ENCODE measurements around the gene NHS.
"Not testable (repeated sequence)": the region's sequence is repeated elsewhere in the genome, so short reads cannot be mapped to it uniquely, and the experiment has no call there.

NHS gene

GRCh38 chrX:17440836-17441235 is 65.8 kb downstream of the NHS start:
- Histone ChIP-seq H4K5ac (ENCODE audit: low read length) (no peak overlapping the region), H2AK5ac (ENCODE audit: low read length) (no peak overlapping the region), H2BK15ac (replicated peaks; ENCODE audit: low read depth) (no peak overlapping the region), H3K36me3 (ENCODE audit: control insufficient read depth, insufficient read depth, low read length) (no peaks in the 10 kb centered on the region), H3K79me1 (ENCODE audit: low read length) (no peaks in the 10 kb centered on the region), H3K27me3 (ENCODE audit: insufficient read depth, low read length, poor library complexity) (no peaks in the 10 kb centered on the region), H3K4ac (ENCODE audit: low read depth, low read length) (no peak overlapping the region), H3K9ac (ENCODE audit: low read length) (no peak overlapping the region), H3K56ac (ENCODE audit: low read length) (no peak overlapping the region), H3K4me1 (ENCODE audit: control insufficient read depth, low read depth, low read length) (no peaks in the 10 kb centered on the region), H3K27ac (ENCODE audit: low read depth, low read length) (no peak overlapping the region), H3K4me3 (ENCODE audit: low read length) (no peak overlapping the region), H3K79me2 (ENCODE audit: control insufficient read depth, insufficient read depth, low read length) (no peaks in the 10 kb centered on the region), H3K18ac (ENCODE audit: low read length) (no peak overlapping the region), H3K23ac (ENCODE audit: low read length) (no peak overlapping the region), H3K4me2 (ENCODE audit: low read length) (no peak overlapping the region), H4K8ac (ENCODE audit: low read depth, low read length) (no peak overlapping the region), H2BK5ac (ENCODE audit: low read length) (no peak overlapping the region), H2BK120ac (ENCODE audit: low read depth, low read length) (no peak overlapping the region)
- no peak for DNase-seq
- no CpG with 5 or more reads among the region's 3 CpGs for WGBS (ENCODE audit: extremely low coverage, insufficient coverage, low lambda C conversion rate)

DNA sequence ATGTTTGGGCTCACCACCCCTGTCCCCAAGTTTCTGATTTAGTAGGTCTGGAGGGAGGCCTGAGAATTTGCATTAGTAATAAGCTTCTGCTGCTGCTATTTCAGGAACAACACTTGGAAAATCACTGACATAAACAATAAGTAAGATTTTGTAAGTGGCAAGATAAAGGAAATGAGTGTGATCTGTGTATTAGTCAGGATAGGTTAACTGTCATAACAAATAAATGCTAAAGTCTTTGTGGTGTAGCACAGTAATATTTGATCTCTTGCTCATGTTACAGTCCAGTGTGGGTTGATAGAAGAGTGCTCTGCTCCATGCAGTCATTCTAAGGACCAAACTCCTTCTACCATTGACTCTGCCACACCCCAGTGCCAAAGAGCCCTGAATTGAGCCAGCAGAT is 67.0 kb downstream of the NHS start:
- H2BK5ac ChIP-seq (ENCODE audit: low read length) = no peak overlapping the region
- no peak overlapping the region for H2AK5ac ChIP-seq (ENCODE audit: low read length)
- H3K56ac ChIP-seq (ENCODE audit: low read length) = no peak overlapping the region
- H3K27ac ChIP-seq (ENCODE audit: low read depth, low read length) = no peak overlapping the region
- no peak overlapping the region for H3K4me2 ChIP-seq (ENCODE audit: low read length)
- H3K79me2 ChIP-seq (ENCODE audit: control insufficient read depth, insufficient read depth, low read length) = no peaks in the 10 kb centered on the region
- H3K4me3 ChIP-seq (ENCODE audit: low read length) = no peak overlapping the region
- DNase-seq = no peak
- H4K5ac ChIP-seq (ENCODE audit: low read length) = no peak overlapping the region
- H2BK120ac ChIP-seq (ENCODE audit: low read depth, low read length) = no peak overlapping the region
- H3K4me1 ChIP-seq (ENCODE audit: control insufficient read depth, low read depth, low read length) = no peaks in the 10 kb centered on the region
- no peak overlapping the region for H2BK15ac ChIP-seq (replicated peaks; ENCODE audit: low read depth)
- H3K79me1 ChIP-seq (ENCODE audit: low read length) = no peaks in the 10 kb centered on the region
- H3K4ac ChIP-seq (ENCODE audit: low read depth, low read length) = no peak overlapping the region
- no peaks in the 10 kb centered on the region for H3K27me3 ChIP-seq (ENCODE audit: insufficient read depth, low read length, poor library complexity)
- H3K23ac ChIP-seq (ENCODE audit: low read length) = no peak overlapping the region
- no peak overlapping the region for H3K18ac ChIP-seq (ENCODE audit: low read length)
- no peaks in the 10 kb centered on the region for H3K36me3 ChIP-seq (ENCODE audit: control insufficient read depth, insufficient read depth, low read length)
- no peak overlapping the region for H4K8ac ChIP-seq (ENCODE audit: low read depth, low read length)
- H3K9ac ChIP-seq (ENCODE audit: low read length) = no peak overlapping the region

DNA sequence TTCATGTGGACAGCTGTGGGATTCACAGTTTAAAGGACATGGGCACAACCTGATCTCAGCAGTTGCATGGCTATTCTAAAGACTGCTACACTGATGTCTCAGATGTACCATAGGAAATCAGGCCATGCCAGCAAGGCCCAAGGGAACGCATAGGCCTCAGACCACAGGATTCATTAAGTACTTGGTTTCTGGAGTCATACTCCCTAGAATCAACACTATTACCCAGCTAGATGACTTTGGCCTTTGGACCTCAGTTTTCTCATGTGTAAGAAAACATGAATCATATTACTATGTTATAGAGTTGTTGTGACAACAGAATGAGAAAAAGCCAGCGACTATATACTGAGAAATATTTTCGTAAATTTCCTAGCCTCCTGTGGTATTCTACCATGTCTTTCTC is 67.9 kb downstream of the NHS start:
- H3K36me3 ChIP-seq (ENCODE audit: control insufficient read depth, insufficient read depth, low read length) = no peaks in the 10 kb centered on the region
- H2BK120ac ChIP-seq (ENCODE audit: low read depth, low read length) = no peak overlapping the region
- no peak overlapping the region for H3K4me2 ChIP-seq (ENCODE audit: low read length)
- no peak overlapping the region for H3K23ac ChIP-seq (ENCODE audit: low read length)
- no peak overlapping the region for H3K56ac ChIP-seq (ENCODE audit: low read length)
- no CpG with 5 or more reads among the region's 3 CpGs for WGBS (ENCODE audit: extremely low coverage, insufficient coverage, low lambda C conversion rate)
- no peak for DNase-seq
- H2BK5ac ChIP-seq (ENCODE audit: low read length) = no peak overlapping the region
- no peak overlapping the region for H3K18ac ChIP-seq (ENCODE audit: low read length)
- no peaks in the 10 kb centered on the region for H3K4me1 ChIP-seq (ENCODE audit: control insufficient read depth, low read depth, low read length)
- H3K9ac ChIP-seq (ENCODE audit: low read length) = no peak overlapping the region
- no peak overlapping the region for H2BK15ac ChIP-seq (replicated peaks; ENCODE audit: low read depth)
- no peak overlapping the region for H4K5ac ChIP-seq (ENCODE audit: low read length)
- no peak overlapping the region for H2AK5ac ChIP-seq (ENCODE audit: low read length)
- no peaks in the 10 kb centered on the region for H3K79me2 ChIP-seq (ENCODE audit: control insufficient read depth, insufficient read depth, low read length)
- no peak overlapping the region for H3K27ac ChIP-seq (ENCODE audit: low read depth, low read length)
- H3K4me3 ChIP-seq (ENCODE audit: low read length) = no peak overlapping the region
- no peak overlapping the region for H3K4ac ChIP-seq (ENCODE audit: low read depth, low read length)
- no peaks in the 10 kb centered on the region for H3K79me1 ChIP-seq (ENCODE audit: low read length)
- H3K27me3 ChIP-seq (ENCODE audit: insufficient read depth, low read length, poor library complexity) = no peaks in the 10 kb centered on the region
- no peak overlapping the region for H4K8ac ChIP-seq (ENCODE audit: low read depth, low read length)

DNA sequence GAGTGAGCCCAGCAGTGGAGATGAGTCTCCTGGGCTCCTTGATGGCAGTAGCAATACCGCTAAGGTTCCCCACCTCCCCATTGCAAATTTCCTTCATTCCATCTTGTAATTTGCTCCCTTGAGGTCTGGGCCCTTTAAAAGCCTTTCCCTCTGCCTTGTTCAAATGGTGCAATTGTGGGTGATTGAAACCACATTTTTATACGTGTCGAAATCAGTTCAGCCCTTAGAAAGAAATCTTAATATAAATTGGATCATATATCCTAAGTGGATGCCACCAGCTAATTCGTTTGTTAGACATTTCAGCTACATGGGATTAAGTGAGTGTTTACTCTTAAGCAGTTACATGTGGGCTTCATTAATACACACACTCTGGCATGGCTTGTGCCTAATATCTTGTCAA is 68.6 kb downstream of the NHS start:
- no CpG with 5 or more reads among the region's 4 CpGs for WGBS (ENCODE audit: extremely low coverage, insufficient coverage, low lambda C conversion rate)
- H3K4me1 ChIP-seq (ENCODE audit: control insufficient read depth, low read depth, low read length) = no peaks in the 10 kb centered on the region

GRCh38 chrX:17446269-17446668 is 71.3 kb downstream of the NHS start:
- not testable (repeated sequence) for H2BK15ac ChIP-seq (replicated peaks; ENCODE audit: low read depth); H2BK5ac ChIP-seq (ENCODE audit: low read length); H3K79me1 ChIP-seq (ENCODE audit: low read length); H4K5ac ChIP-seq (ENCODE audit: low read length); H3K18ac ChIP-seq (ENCODE audit: low read length); H4K8ac ChIP-seq (ENCODE audit: low read depth, low read length); H3K27me3 ChIP-seq (ENCODE audit: insufficient read depth, low read length, poor library complexity); H3K4me3 ChIP-seq (ENCODE audit: low read length); H3K36me3 ChIP-seq (ENCODE audit: control insufficient read depth, insufficient read depth, low read length); H2BK120ac ChIP-seq (ENCODE audit: low read depth, low read length); H2AK5ac ChIP-seq (ENCODE audit: low read length); H3K9ac ChIP-seq (ENCODE audit: low read length); H3K56ac ChIP-seq (ENCODE audit: low read length); H3K4me2 ChIP-seq (ENCODE audit: low read length); H3K23ac ChIP-seq (ENCODE audit: low read length); H3K27ac ChIP-seq (ENCODE audit: low read depth, low read length); H3K79me2 ChIP-seq (ENCODE audit: control insufficient read depth, insufficient read depth, low read length); H3K4ac ChIP-seq (ENCODE audit: low read depth, low read length); H3K4me1 ChIP-seq (ENCODE audit: control insufficient read depth, low read depth, low read length)
- peak; percentile 58 for DNase-seq
- WGBS (ENCODE audit: extremely low coverage, insufficient coverage, low lambda C conversion rate) = no CpG with 5 or more reads among the region's 5 CpGs

More for the DNA sequence above, 68.6 kb downstream of the NHS start:
- no peak for DNase-seq
- Histone ChIP-seq H3K4me3 (ENCODE audit: low read length) (no peak overlapping the region), H3K23ac (ENCODE audit: low read length) (no peak overlapping the region), H3K18ac (ENCODE audit: low read length) (peak overlapping the region; percentile 47), H3K4ac (ENCODE audit: low read depth, low read length) (no peak overlapping the region), H2AK5ac (ENCODE audit: low read length) (no peak overlapping the region), H4K8ac (ENCODE audit: low read depth, low read length) (no peak overlapping the region), H3K9ac (ENCODE audit: low read length) (no peak overlapping the region), H3K56ac (ENCODE audit: low read length) (no peak overlapping the region), H3K79me1 (ENCODE audit: low read length) (no peaks in the 10 kb centered on the region), H3K4me2 (ENCODE audit: low read length) (no peak overlapping the region), H3K27me3 (ENCODE audit: insufficient read depth, low read length, poor library complexity) (no peaks in the 10 kb centered on the region), H4K5ac (ENCODE audit: low read length) (no peak overlapping the region), H3K36me3 (ENCODE audit: control insufficient read depth, insufficient read depth, low read length) (no peaks in the 10 kb centered on the region), H2BK5ac (ENCODE audit: low read length) (no peak overlapping the region), H2BK120ac (ENCODE audit: low read depth, low read length) (no peak overlapping the region), H3K27ac (ENCODE audit: low read depth, low read length) (no peak overlapping the region), H2BK15ac (replicated peaks; ENCODE audit: low read depth) (no peak overlapping the region), H3K79me2 (ENCODE audit: control insufficient read depth, insufficient read depth, low read length) (no peaks in the 10 kb centered on the region)

GRCh38 chrX:17448188-17448587 is 73.2 kb downstream of the NHS start:
- Histone ChIP-seq H3K18ac (ENCODE audit: low read length) (no peak overlapping the region), H3K23ac (ENCODE audit: low read length) (no peak overlapping the region), H3K4ac (ENCODE audit: low read depth, low read length) (no peak overlapping the region), H3K79me1 (ENCODE audit: low read length) (no peaks in the 10 kb centered on the region), H3K4me2 (ENCODE audit: low read length) (no peak overlapping the region), H4K5ac (ENCODE audit: low read length) (no peak overlapping the region), H3K27ac (ENCODE audit: low read depth, low read length) (no peak overlapping the region), H2BK15ac (replicated peaks; ENCODE audit: low read depth) (no peak overlapping the region), H3K79me2 (ENCODE audit: control insufficient read depth, insufficient read depth, low read length) (no peaks in the 10 kb centered on the region), H3K36me3 (ENCODE audit: control insufficient read depth, insufficient read depth, low read length) (no peaks in the 10 kb centered on the region), H3K27me3 (ENCODE audit: insufficient read depth, low read length, poor library complexity) (no peaks in the 10 kb centered on the region), H2AK5ac (ENCODE audit: low read length) (no peak overlapping the region), H3K4me1 (ENCODE audit: control insufficient read depth, low read depth, low read length) (no peaks in the 10 kb centered on the region), H3K56ac (ENCODE audit: low read length) (no peak overlapping the region), H2BK5ac (ENCODE audit: low read length) (no peak overlapping the region), H4K8ac (ENCODE audit: low read depth, low read length) (no peak overlapping the region), H2BK120ac (ENCODE audit: low read depth, low read length) (no peak overlapping the region), H3K4me3 (ENCODE audit: low read length) (no peak overlapping the region), H3K9ac (ENCODE audit: low read length) (no peak overlapping the region)
- no CpG with 5 or more reads among the region's 2 CpGs for WGBS (ENCODE audit: extremely low coverage, insufficient coverage, low lambda C conversion rate)
- DNase-seq = no peak
